ENCODE data around the gene MYH10.

DNA sequence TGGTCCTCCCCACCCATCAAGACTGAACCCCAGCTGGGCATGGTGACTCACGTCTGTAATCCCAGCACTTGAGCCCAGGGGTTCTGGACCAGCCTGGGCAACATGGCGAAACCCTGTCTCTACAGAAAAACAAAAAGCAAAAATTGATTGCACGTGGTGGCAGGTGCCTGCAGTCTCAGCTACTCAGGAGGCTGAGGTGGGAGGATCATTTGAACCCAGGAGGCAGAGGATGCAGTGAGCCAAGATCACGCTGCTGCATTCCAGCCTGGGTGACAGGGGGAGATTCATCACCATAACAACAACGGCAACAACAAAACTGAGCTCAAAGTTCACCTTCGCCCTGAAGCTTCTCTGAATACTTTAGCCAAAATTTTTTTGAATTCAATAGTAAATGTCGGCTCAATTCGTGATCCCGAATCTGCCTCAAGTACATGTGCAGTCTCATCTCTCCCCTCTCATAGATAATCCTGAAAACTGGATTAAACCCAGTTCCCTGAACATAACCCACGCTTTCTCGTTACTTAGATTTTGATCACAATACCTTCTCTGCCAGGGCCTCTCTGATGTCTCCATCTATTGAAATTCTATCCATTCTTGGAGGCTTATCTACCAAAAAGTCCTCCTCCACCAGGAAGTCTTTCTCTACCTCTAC is 13.5 kb upstream of the MYH10 start:
- no peak for TF ChIP-seq SUZ12 (IDR thresholded peaks at IDR 0.05; ENCODE audit: extremely low read depth, insufficient read depth, insufficient read length)
- no peak for TF ChIP-seq ZNF274 (IDR thresholded peaks at IDR 0.05; ENCODE audit: low read depth, low read length)
- TF ChIP-seq YY1 (IDR thresholded peaks at IDR 0.05; ENCODE audit: insufficient read depth, insufficient read length): no peak

Measured in NT2/D1 (cell line).